HepG2 (cell line): ENCODE data around the gene JPH4. TPM values are rescaled to one million over a fixed set of nuclear protein-coding genes. Genes with fewer than 3 reads are reported as not detected.

Source experiments
- DR1 ChIP-seq: sonication (generic); formaldehyde crosslinking; IDR thresholded peaks from 2 replicates; pipeline ENCODE4 v1.8.0; 2021; ENCODE audit warnings: mild to moderate bottlenecking, missing genetic modification reagents, inconsistent platforms
- HOXA3 ChIP-seq: sonication (generic); formaldehyde crosslinking; IDR thresholded peaks from 2 replicates; pipeline ENCODE4 v1.5.0; 2020; ENCODE audit warnings: missing genetic modification reagents
- IKZF4 ChIP-seq: sonication (generic); formaldehyde crosslinking; IDR thresholded peaks from 2 replicates; pipeline ENCODE4 v1.5.1; 2020; ENCODE audit warnings: borderline replicate concordance, mild to moderate bottlenecking, low read depth, missing genetic modification reagents; ENCODE audit errors: not compliant biosample characterization
- KLF13 ChIP-seq: sonication (generic); formaldehyde crosslinking; IDR thresholded peaks from 2 replicates; pipeline ENCODE4 v1.4.0; 2020; ENCODE audit warnings: mild to moderate bottlenecking, missing genetic modification reagents
- LCORL ChIP-seq, 2 experiments: fragments of 450-650 bp in 1 of 2; sonication (generic) in 1 of 2; formaldehyde crosslinking in 1 of 2; IDR thresholded peaks; 2 replicates each; pipeline versions ENCODE4 v1.5.0 to v1.6.1; 2017 to 2020; ENCODE audit warnings: antibody characterized with exemption in 1 of 2, missing genetic modification reagents in 1 of 2
- MZF1 ChIP-seq: sonication (generic); formaldehyde crosslinking; IDR thresholded peaks from 2 replicates; pipeline ENCODE4 v1.8.1; 2023; ENCODE audit warnings: mild to moderate bottlenecking, missing genetic modification reagents, borderline replicate concordance
- NR2F1 ChIP-seq, 2 experiments: fragments of 450-650 bp in 1 of 2; formaldehyde crosslinking in 1 of 2; IDR thresholded peaks; 2 replicates each; pipeline versions ENCODE4 v1.5.0 to v1.6.1; 2016 to 2020; ENCODE audit warnings: mild to moderate bottlenecking in 1 of 2, missing compliant biosample characterization in 1 of 2, missing genetic modification reagents in 1 of 2, moderate library complexity in 1 of 2
- PHB2 ChIP-seq: fragments of 450-650 bp; IDR thresholded peaks from 2 replicates; pipeline ENCODE4 v1.6.1; 2018; ENCODE audit not compliant: partially characterized antibody
- PLSCR1 ChIP-seq: sonication (generic); formaldehyde crosslinking; IDR thresholded peaks from 2 replicates; pipeline ENCODE4 v1.5.0; 2020; ENCODE audit warnings: missing genetic modification reagents, mild to moderate bottlenecking, borderline replicate concordance
- SIX1 ChIP-seq: sonication (generic); formaldehyde crosslinking; IDR thresholded peaks from 2 replicates; pipeline ENCODE4 v1.4.0; 2020; ENCODE audit warnings: missing genetic modification reagents, borderline replicate concordance
- TMF1 ChIP-seq: sonication (generic); formaldehyde crosslinking; IDR thresholded peaks from 2 replicates; pipeline ENCODE4 v1.8.1; 2022; ENCODE audit warnings: low read depth, missing genetic modification reagents
- YEATS4 ChIP-seq: sonication (generic); formaldehyde crosslinking; IDR thresholded peaks from 2 replicates; pipeline ENCODE4 v1.4.0; 2020; ENCODE audit warnings: missing genetic modification reagents, borderline replicate concordance
- ZBTB39 ChIP-seq: sonication (generic); formaldehyde crosslinking; IDR thresholded peaks from 2 replicates; pipeline ENCODE4 v1.5.0; 2020; ENCODE audit warnings: missing genetic modification reagents
- ZNF562 ChIP-seq: sonication (generic); formaldehyde crosslinking; IDR thresholded peaks from 2 replicates; pipeline ENCODE4 v1.8.0; 2022; ENCODE audit warnings: missing genetic modification reagents, borderline replicate concordance
- ZNF577 ChIP-seq: sonication (generic); formaldehyde crosslinking; IDR thresholded peaks from 2 replicates; pipeline ENCODE4 v1.4.0; 2020; ENCODE audit warnings: mild to moderate bottlenecking, low read depth, missing genetic modification reagents, borderline replicate concordance
- ZNF891 ChIP-seq: sonication (generic); formaldehyde crosslinking; IDR thresholded peaks from 2 replicates; pipeline ENCODE4 v1.5.0; 2020; ENCODE audit warnings: mild to moderate bottlenecking, missing genetic modification reagents
- ZSCAN30 ChIP-seq: sonication (generic); formaldehyde crosslinking; IDR thresholded peaks from 2 replicates; pipeline ENCODE4 v1.5.0; 2020; ENCODE audit warnings: mild to moderate bottlenecking, missing genetic modification reagents
- polyA plus RNA-seq, 8 experiments: library from polyadenylated mRNA; depleted of rRNA in 3 of 8; stranded (reverse) in 7 of 8; unstranded in 1 of 8; fragments of >200 nt; fragmentation: Illumina TruSeq in 4 of 8; extraction: Trizol in 4 of 8; gene quantifications; 2 replicates each; pipeline versions ENCODE4 v1.2.1 to v1.2.3, GENCODE V29; 2011 to 2016; ENCODE audit warnings: low read depth in 4 of 8, missing spikeins in 1 of 8, mixed read lengths in 1 of 8; ENCODE audit not compliant: insufficient read depth in 1 of 8
- total RNA-seq, 5 experiments: library from RNA; depleted of rRNA; stranded (reverse); fragments of >200 nt; fragmentation: Illumina TruSeq; extraction: Trizol; gene quantifications; 2 replicates each; pipeline ENCODE4 v1.2.3, GENCODE V29; 2016; ENCODE audit warnings: low read depth in 1 of 5
- TF ChIP-seq, protein P1 (sequence below): sonication (generic); formaldehyde crosslinking; IDR thresholded peaks from 2 replicates; pipeline ENCODE4 v1.8.1; 2023; ENCODE audit warnings: mild to moderate bottlenecking, inconsistent platforms, moderate library complexity, missing genetic modification reagents, borderline replicate concordance
- TF ChIP-seq, protein P2 (sequence below): sonication (generic); formaldehyde crosslinking; IDR thresholded peaks from 2 replicates; pipeline ENCODE4 v1.5.0; 2020; ENCODE audit warnings: mild to moderate bottlenecking, missing genetic modification reagents, moderate library complexity
- TF ChIP-seq, protein P3 (sequence below): sonication (generic); formaldehyde crosslinking; IDR thresholded peaks from 2 replicates; pipeline ENCODE4 v1.4.0; 2020; ENCODE audit warnings: missing genetic modification reagents, borderline replicate concordance

The JPH4 gene
- total and polyA plus RNA-seq, 2 of the 13 experiments (the other 11 are each of a cell fraction or from before 2014, with no cell fraction given): 0.08 to 0.22 TPM

- TF ChIP-seq, protein P1, sequence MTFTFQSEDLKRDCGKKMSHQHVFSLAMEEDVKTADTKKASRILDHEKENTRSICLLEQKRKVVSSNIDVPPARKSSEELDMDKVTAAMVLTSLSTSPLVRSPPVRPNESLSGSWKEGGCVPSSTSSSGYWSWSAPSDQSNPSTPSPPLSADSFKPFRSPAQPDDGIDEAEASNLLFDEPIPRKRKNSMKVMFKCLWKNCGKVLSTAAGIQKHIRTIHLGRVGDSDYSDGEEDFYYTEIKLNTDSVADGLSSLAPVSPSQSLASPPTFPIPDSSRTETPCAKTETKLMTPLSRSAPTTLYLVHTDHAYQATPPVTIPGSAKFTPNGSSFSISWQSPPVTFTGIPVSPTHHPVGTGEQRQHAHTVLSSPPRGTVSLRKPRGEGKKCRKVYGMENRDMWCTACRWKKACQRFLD (CRISPR knock-in tag): no peak
- no peak for TF ChIP-seq IKZF4 (CRISPR knock-in tag)
- no peak for TF ChIP-seq DR1 (CRISPR knock-in tag)
- no peak for TF ChIP-seq SIX1
- no peak for TF ChIP-seq LCORL (IDR thresholded peaks at IDR 0.05)
- no peak for TF ChIP-seq LCORL (CRISPR knock-in tag; IDR thresholded peaks at IDR 0.05)
- TF ChIP-seq HOXA3: 0 out of 2 replicates have a peak, but pooled peaks have one; percentile 19
- TF ChIP-seq, protein P2, sequence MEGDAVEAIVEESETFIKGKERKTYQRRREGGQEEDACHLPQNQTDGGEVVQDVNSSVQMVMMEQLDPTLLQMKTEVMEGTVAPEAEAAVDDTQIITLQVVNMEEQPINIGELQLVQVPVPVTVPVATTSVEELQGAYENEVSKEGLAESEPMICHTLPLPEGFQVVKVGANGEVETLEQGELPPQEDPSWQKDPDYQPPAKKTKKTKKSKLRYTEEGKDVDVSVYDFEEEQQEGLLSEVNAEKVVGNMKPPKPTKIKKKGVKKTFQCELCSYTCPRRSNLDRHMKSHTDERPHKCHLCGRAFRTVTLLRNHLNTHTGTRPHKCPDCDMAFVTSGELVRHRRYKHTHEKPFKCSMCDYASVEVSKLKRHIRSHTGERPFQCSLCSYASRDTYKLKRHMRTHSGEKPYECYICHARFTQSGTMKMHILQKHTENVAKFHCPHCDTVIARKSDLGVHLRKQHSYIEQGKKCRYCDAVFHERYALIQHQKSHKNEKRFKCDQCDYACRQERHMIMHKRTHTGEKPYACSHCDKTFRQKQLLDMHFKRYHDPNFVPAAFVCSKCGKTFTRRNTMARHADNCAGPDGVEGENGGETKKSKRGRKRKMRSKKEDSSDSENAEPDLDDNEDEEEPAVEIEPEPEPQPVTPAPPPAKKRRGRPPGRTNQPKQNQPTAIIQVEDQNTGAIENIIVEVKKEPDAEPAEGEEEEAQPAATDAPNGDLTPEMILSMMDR (CRISPR knock-in tag): no peak
- TF ChIP-seq KLF13 (CRISPR knock-in tag): no peak
- TF ChIP-seq PHB2: no peak
- TF ChIP-seq ZNF577 (CRISPR knock-in tag): no peak
- no peak for TF ChIP-seq ZBTB39
- no peak for TF ChIP-seq MZF1 (CRISPR knock-in tag)
- peak; percentile 46 to 52; a peak in 3 of 4 replicates for TF ChIP-seq NR2F1 (CRISPR knock-in tag; IDR thresholded peaks at IDR 0.05)
- no peak for TF ChIP-seq ZNF891 (CRISPR knock-in tag)
- TF ChIP-seq ZSCAN30 (CRISPR knock-in tag): no peak
- TF ChIP-seq PLSCR1 (CRISPR knock-in tag): no peak
- no peak for TF ChIP-seq YEATS4
- no peak for TF ChIP-seq ZNF562 (CRISPR knock-in tag)
- TF ChIP-seq, protein P3, sequence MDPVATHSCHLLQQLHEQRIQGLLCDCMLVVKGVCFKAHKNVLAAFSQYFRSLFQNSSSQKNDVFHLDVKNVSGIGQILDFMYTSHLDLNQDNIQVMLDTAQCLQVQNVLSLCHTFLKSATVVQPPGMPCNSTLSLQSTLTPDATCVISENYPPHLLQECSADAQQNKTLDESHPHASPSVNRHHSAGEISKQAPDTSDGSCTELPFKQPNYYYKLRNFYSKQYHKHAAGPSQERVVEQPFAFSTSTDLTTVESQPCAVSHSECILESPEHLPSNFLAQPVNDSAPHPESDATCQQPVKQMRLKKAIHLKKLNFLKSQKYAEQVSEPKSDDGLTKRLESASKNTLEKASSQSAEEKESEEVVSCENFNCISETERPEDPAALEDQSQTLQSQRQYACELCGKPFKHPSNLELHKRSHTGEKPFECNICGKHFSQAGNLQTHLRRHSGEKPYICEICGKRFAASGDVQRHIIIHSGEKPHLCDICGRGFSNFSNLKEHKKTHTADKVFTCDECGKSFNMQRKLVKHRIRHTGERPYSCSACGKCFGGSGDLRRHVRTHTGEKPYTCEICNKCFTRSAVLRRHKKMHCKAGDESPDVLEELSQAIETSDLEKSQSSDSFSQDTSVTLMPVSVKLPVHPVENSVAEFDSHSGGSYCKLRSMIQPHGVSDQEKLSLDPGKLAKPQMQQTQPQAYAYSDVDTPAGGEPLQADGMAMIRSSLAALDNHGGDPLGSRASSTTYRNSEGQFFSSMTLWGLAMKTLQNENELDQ: no peak
- no peak for TF ChIP-seq TMF1
Observed at GRCh38 chr14:23590198-23590597, 11.6 kb upstream of the JPH4 start (continued).
